OCI-LY1 (cell line): ENCODE results near the gene ZNF804B.

ENCODE experiments used
- EZH2 ChIP-seq: fragments of 200-600 bp; sonication (generic), shearing (Covaris generic); IDR thresholded peaks from 2 replicates; pipeline ENCODE4 v1.8.0; 2017; ENCODE audit warnings: borderline replicate concordance, mixed run types, mild to moderate bottlenecking, antibody characterized with exemption, low read length, moderate library complexity, mixed read lengths
- TF ChIP-seq, protein P1 (sequence below): fragments of 200-600 bp; sonication (generic), shearing (Covaris generic); IDR thresholded peaks from 2 replicates; pipeline ENCODE4 v1.5.1; 2017; ENCODE audit warnings: mild to moderate bottlenecking, antibody characterized with exemption, low read length, moderate library complexity, mixed read lengths

DNA sequence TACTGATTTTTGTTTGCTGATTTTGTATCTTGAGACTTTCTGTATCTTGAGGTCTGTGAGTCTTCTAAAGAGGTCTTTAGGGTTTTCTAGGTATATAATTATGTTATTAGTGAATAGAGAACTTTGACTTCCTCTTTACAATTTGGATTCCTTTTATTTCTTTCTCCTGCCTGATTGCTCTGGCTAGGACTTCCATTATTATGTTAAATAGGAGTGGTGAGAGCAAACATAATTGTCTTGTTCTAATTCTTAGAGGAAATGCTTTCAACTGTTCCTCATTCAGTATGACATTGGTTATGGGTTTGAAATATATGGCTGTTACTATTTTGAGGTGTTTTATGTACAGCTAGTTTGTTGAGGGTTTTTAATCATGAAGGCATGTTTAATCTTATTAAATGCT is 344.1 kb downstream of the ZNF804B start:
- TF ChIP-seq, protein P1, sequence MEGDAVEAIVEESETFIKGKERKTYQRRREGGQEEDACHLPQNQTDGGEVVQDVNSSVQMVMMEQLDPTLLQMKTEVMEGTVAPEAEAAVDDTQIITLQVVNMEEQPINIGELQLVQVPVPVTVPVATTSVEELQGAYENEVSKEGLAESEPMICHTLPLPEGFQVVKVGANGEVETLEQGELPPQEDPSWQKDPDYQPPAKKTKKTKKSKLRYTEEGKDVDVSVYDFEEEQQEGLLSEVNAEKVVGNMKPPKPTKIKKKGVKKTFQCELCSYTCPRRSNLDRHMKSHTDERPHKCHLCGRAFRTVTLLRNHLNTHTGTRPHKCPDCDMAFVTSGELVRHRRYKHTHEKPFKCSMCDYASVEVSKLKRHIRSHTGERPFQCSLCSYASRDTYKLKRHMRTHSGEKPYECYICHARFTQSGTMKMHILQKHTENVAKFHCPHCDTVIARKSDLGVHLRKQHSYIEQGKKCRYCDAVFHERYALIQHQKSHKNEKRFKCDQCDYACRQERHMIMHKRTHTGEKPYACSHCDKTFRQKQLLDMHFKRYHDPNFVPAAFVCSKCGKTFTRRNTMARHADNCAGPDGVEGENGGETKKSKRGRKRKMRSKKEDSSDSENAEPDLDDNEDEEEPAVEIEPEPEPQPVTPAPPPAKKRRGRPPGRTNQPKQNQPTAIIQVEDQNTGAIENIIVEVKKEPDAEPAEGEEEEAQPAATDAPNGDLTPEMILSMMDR: no peak
- no peak for TF ChIP-seq EZH2
